AG04449 (cell line): ENCODE data around the gene GMDS.

Experiments used
- CTCF ChIA-PET: fragments of 350-600 bp; formaldehyde crosslinking; extraction: SDS; loops from one replicate; lab custom pipeline; 2021; ENCODE audit warnings: antibody characterized with exemption; lab: Yijun Ruan, JAX
- POLR2A ChIA-PET: fragments of 400-600, 350-600 bp; formaldehyde crosslinking; extraction: SDS; loops from one replicate; lab custom pipeline; 2020; ENCODE audit warnings: antibody characterized with exemption, inconsistent platforms; lab: Yijun Ruan, JAX
- DNase-seq: peaks from one replicate; pipeline ENCODE4 v3.0.0-alpha.2; 2010; ENCODE audit warnings: low read depth, low spot score
- H3K4me3 ChIP-seq: 2 replicates; pipeline ENCODE4 v1.5.1; 2011; ENCODE audit warnings: low read depth, mild to moderate bottlenecking, control low read depth, low read length
- CTCF ChIP-seq: IDR thresholded peaks from one replicate; pipeline ENCODE4 v1.5.1; 2011; ENCODE audit warnings: mild to moderate bottlenecking, moderate library complexity, low read length, control low read depth, inconsistent platforms; ENCODE audit not compliant: insufficient read depth; ENCODE audit errors: missing control alignments

Gene GMDS

GRCh38 chr6:1574083-1574761, 671.2 kb downstream of the GMDS start:
- H3K4me3 ChIP-seq: no peak overlapping the region
- CTCF ChIA-PET: interaction anchor here (0.7 to 3.4 kb wide), 6 partner anchors 10 to 1176 kb away, joined by 3 to 13 read pairs (median 4); no protein-coding TSS in a partner anchor
- no peak for DNase-seq
- TF ChIP-seq CTCF: no peak
- POLR2A ChIA-PET: no interaction called here
